Heart right ventricle (tissue), 16 donors: ENCODE data around the gene PRXL2A. TPM values are rescaled to one million over a fixed set of nuclear protein-coding genes. Genes with fewer than 3 reads are reported as not detected.

ENCODE experiments used
- ATAC-seq, 8 donors: fragments of 200-7000 bp; cut with Tn5 transposase; one replicate each; pipeline ENCODE4 v1.9.1; 2020; ENCODE audit warnings: mild to moderate bottlenecking in 8 of 8, moderate library complexity in 8 of 8, moderate number of reproducible peaks in 1 of 8
- DNase-seq, 2 donors: peaks; one replicate each; pipeline ENCODE4 v3.0.0-alpha.2; 2020
- H3K27ac ChIP-seq, 10 donors: fragments of 200-600 bp; sonication (generic) in 2 of 10; one replicate each; pipeline versions ENCODE4 v1.5.0 to v1.8.0; 2020 to 2022; ENCODE audit warnings: mild to moderate bottlenecking in 3 of 10
- H3K27me3 ChIP-seq, 7 donors: fragments of 200-600 bp; one replicate each; pipeline ENCODE4 v1.8.0; 2021 to 2022; ENCODE audit warnings: mild to moderate bottlenecking in 2 of 7
- H3K36me3 ChIP-seq, 9 donors: fragments of 200-600 bp; sonication (generic) in 1 of 9; one replicate each; pipeline versions ENCODE4 v1.5.0 to v1.8.0; 2020 to 2022; ENCODE audit warnings: mild to moderate bottlenecking in 2 of 9
- H3K4me1 ChIP-seq, 9 donors: fragments of 200-600 bp; sonication (generic) in 1 of 9; one replicate each; pipeline versions ENCODE4 v1.5.0 to v1.8.0; 2020 to 2022; ENCODE audit warnings: mild to moderate bottlenecking in 4 of 9
- H3K4me3 ChIP-seq, 10 donors: fragments of 200-600 bp; sonication (generic) in 2 of 10; one replicate each; pipeline versions ENCODE4 v1.5.0 to v1.8.0; 2020 to 2022; ENCODE audit warnings: mild to moderate bottlenecking in 7 of 10, moderate library complexity in 2 of 10
- H3K9me3 ChIP-seq, 11 donors: fragments of 200-600 bp in 10 of 11; sonication (generic) in 2 of 11; one replicate each; pipeline versions ENCODE4 v1.5.0 to v1.8.0; 2013 to 2022; ENCODE audit warnings: mild to moderate bottlenecking in 2 of 11, control low read depth in 1 of 11, moderate library complexity in 1 of 11
- CTCF ChIP-seq, 9 donors: fragments of 200-600 bp; sonication (generic) in 2 of 9; IDR thresholded peaks; one replicate each; pipeline versions ENCODE4 v1.5.0 to v1.8.0; 2021 to 2022; ENCODE audit warnings: antibody characterized with exemption in 9 of 9, mild to moderate bottlenecking in 5 of 9, moderate library complexity in 1 of 9
- whole genome bisulfite sequencing, 2 donors: extraction: QIAGEN DNeasy Blood & Tissue Kit; methylation state at CpG; one replicate each; pipeline ENCODE4 v1.1.7; 2013; ENCODE audit warnings: inconsistent platforms in 1 of 2; 5-methylcytosine and 5-hydroxymethylcytosine counted together
- intact Hi-C, 10 donors: fragments of 100-400 bp; cut with DNase I; formaldehyde crosslinking; loops; one replicate each; pipeline versions ENCODE4 v1.11.1 to v1.14.2; 2022
- polyA plus RNA-seq, 2 donors: library from polyadenylated mRNA; stranded (reverse); fragments of 200-250 nt; gene quantifications; one replicate each; pipeline ENCODE4 v1.2.3, GENCODE V29; 2013
- total RNA-seq, 10 donors: library from RNA; stranded (reverse); fragmentation: NEBNext Ultra II Directional in 3 of 10; extraction: Animal tissue kit (Norgen Biotek cat#: 25700) in 3 of 10; gene quantifications; one replicate each; pipeline versions ENCODE4 v1.2.1 to v1.2.4, GENCODE V29; 2021 to 2023
- donor health status: Arrhythmogenic right ventricular cardiomyopathy.
- donor health status: ischemic (EF 13 %, LVEDD 7.1; RV severe dilation, severe dysfunction).
- donor health status: healthy with polysubstance abuse.
- donor health status: DM: no; HTN: yes; CAD: no.
- donor health status: DM: no; HTN: no; CAD: no.
- donor health status: ischemic (EF 25% LVEDD 6.9; RV normal size, moderate dysfunction).
- donor health status: ischemic (EF 25% LVEDD 5.7; RV mildly dilated, moderate dysfunction).
- donor health status: healthy.
- donor health status: DM: yes; HTN: yes; CAD: no.
- donor health status: Ischemic cardiomyopathy.
- donor health status: ischemic (EF 35%, LVEDD 5.7; RV mildly dilated, moderate dysfunction).
- donor health status: nonischemic (EF 11% LVEDD 7.7; RV severe dilation, severe dysfunction).
- donor health status: DM: yes; HTN: yes; CAD: no.
- donor health status: PGD.
- donor health status: ischemic (EF 29% LVEDD 5.4; RV normal size, mild dysfunction).
- donor health status: nonischemic (EF 23%, LVEDD 6.1; RV moderate dilation, normal function).

Gene PRXL2A
- total and polyA plus RNA-seq, 12 donors = 46.0 to 135 (median 81.4) TPM

GRCh38 chr10:80461208-80462183, 53.1 kb downstream of the PRXL2A start:
- H3K9me3 ChIP-seq = no peaks in the 10 kb centered on the region
- H3K4me3 ChIP-seq = peak overlapping the region in 4 of 10 donors; percentile 2 to 97 (median 31)
- H3K27ac ChIP-seq = peak overlapping the region; percentile 27 to 100 (median 81)
- intact Hi-C loops = loop anchor here in 1 of 10 donors (2.0 kb wide), 1 partner anchor 35 kb away; no protein-coding TSS in a partner anchor
- TF ChIP-seq CTCF (IDR thresholded peaks at IDR 0.05) = no peak
- 67 to 71% methylated on average over 8 of the region's 8 CpGs for WGBS, 2 donors
- H3K36me3 ChIP-seq = peaks cover 0 to 8% (median 0%) of the 10 kb centered on the region in 9 donors
- DNase-seq (no peak), ATAC-seq (no peak)
- H3K4me1 ChIP-seq = peaks cover 41 to 100% (median 100%) of the 10 kb centered on the region in 9 donors
- H3K27me3 ChIP-seq = no peaks in the 10 kb centered on the region

GRCh38 chr10:80462299-80462980, 54.1 kb downstream of the PRXL2A start:
- no peaks in the 10 kb centered on the region for H3K27me3 ChIP-seq
- peaks cover 0 to 8% (median 0%) of the 10 kb centered on the region in 9 donors for H3K36me3 ChIP-seq
- peak overlapping the region; percentile 31 to 100 (median 84) for H3K27ac ChIP-seq
- ATAC-seq (peak in 2 of 8 donors; percentile 25 to 27), DNase-seq (peak in 1 of 2 donors; percentile 50)
- H3K9me3 ChIP-seq = no peaks in the 10 kb centered on the region
- WGBS, 2 donors = 41 to 42% methylated on average over 7 of the region's 7 CpGs
- peaks cover 44 to 100% (median 100%) of the 10 kb centered on the region in 9 donors for H3K4me1 ChIP-seq
- no peak for TF ChIP-seq CTCF (IDR thresholded peaks at IDR 0.05)
- intact Hi-C loops = loop anchor here in 1 of 10 donors (2.0 kb wide), 1 partner anchor 34 kb away; no protein-coding TSS in a partner anchor
- H3K4me3 ChIP-seq = peak overlapping the region in 4 of 10 donors; percentile 3 to 50 (median 12)

GRCh38 chr10:80462981-80463741, 54.8 kb downstream of the PRXL2A start:
- Histone ChIP-seq H3K27me3 (no peaks in the 10 kb centered on the region), H3K4me3 (peak overlapping the region in 4 of 10 donors; percentile 3 to 50 (median 12)), H3K27ac (peak overlapping the region; percentile 31 to 100 (median 84)), H3K36me3 (peaks cover 0 to 5% (median 0%) of the 10 kb centered on the region in 9 donors), H3K4me1 (peaks cover 44 to 100% (median 100%) of the 10 kb centered on the region in 9 donors), H3K9me3 (no peaks in the 10 kb centered on the region)
- ATAC-seq (no peak), DNase-seq (no peak)
- 43 to 44% methylated on average over 5 of the region's 5 CpGs for WGBS, 2 donors
- TF ChIP-seq CTCF (IDR thresholded peaks at IDR 0.05) = no peak
- intact Hi-C loops = loop anchor here in 1 of 10 donors (2.0 kb wide), 1 partner anchor 34 kb away; no protein-coding TSS in a partner anchor
